ENCODE data around the gene UNKL.

UNKL gene

DNA sequence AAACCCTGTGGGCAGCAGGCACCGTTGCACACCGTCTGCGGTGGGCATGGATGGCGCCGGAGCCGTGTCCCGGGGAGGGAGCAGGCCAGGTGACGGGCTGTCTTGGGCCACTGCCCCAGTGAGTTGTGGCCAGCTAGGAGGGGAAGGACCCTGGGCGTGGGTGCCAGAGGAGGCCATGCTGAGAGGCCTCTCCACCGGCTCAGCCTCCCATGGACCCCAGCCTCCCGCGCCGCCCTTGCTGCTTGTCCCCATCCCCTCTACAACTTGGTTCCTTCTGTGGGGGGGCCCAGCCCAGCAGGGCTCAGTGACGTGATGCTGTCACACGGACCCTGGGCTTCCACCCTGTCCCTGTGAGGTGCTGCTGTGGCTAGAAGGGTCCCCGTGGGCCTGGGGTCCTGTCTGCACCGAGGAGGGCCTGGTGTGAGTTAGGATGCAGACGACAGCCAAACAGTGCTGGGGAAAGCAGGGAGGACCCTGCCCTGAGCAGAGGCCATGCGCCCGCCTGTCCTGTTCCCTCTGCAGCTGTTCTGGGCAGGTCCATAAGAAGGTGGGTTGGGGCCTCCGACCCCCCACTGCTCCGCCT lies 93.8 kb downstream of the UNKL start:
- CTCF ChIA-PET, result no interaction called here
- POLR2A ChIA-PET, result no interaction called here
- no peak overlapping the region for H3K4me3 ChIP-seq (ENCODE audit: low read depth, low read length)
- TF ChIP-seq, protein P1, sequence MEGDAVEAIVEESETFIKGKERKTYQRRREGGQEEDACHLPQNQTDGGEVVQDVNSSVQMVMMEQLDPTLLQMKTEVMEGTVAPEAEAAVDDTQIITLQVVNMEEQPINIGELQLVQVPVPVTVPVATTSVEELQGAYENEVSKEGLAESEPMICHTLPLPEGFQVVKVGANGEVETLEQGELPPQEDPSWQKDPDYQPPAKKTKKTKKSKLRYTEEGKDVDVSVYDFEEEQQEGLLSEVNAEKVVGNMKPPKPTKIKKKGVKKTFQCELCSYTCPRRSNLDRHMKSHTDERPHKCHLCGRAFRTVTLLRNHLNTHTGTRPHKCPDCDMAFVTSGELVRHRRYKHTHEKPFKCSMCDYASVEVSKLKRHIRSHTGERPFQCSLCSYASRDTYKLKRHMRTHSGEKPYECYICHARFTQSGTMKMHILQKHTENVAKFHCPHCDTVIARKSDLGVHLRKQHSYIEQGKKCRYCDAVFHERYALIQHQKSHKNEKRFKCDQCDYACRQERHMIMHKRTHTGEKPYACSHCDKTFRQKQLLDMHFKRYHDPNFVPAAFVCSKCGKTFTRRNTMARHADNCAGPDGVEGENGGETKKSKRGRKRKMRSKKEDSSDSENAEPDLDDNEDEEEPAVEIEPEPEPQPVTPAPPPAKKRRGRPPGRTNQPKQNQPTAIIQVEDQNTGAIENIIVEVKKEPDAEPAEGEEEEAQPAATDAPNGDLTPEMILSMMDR (IDR thresholded peaks at IDR 0.05; ENCODE audit: insufficient read depth, low read length, missing control alignments), result no peak
- no peak for DNase-seq (ENCODE audit: low read depth, low spot score)

DNA sequence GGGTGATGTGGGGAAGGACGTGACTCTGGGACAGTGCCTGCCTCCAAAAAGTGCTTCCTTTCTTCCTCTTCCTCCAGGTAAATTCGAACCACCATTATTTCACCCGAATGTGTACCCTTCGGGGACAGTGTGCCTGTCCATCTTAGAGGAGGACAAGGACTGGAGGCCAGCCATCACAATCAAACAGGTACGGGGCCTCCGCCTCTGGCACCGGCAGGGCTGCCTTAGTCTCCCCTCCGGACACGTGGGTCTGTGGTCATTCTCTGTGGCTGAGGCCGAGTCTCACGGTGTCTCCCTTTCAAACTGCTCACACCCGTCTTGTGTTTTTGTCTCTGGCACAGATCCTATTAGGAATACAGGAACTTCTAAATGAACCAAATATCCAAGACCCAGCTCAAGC lies 94.4 kb downstream of the UNKL start:
- DNase-seq (ENCODE audit: low read depth, low spot score), result no peak
- H3K4me3 ChIP-seq (ENCODE audit: low read depth, low read length), result no peak overlapping the region
- ChIA-PET POLR2A (no interaction called here), CTCF (no interaction called here)
- TF ChIP-seq, protein P1 (IDR thresholded peaks at IDR 0.05; ENCODE audit: insufficient read depth, low read length, missing control alignments), result no peak

DNA sequence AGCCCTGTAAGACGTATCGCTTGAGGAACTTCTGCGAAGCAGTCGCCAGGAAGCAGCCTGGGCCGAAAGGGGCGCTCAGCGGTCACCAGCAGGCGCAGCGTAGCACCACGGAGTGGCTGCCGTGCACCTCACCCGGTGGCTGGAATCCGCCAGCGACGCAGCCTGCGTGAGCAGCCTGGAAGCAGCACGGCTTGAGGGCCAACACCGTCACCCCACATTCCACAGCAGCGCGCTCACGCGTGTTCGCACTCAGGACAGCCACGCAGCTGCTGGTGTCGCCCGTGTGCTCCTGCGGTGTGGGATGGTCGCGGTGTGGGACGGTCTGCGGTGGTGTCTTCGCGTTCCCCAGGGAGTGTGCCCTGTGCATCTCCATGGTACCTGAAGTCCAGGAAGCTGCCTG lies 95.5 kb downstream of the UNKL start:
- H3K4me3 ChIP-seq (ENCODE audit: low read depth, low read length), result no peak overlapping the region
- DNase-seq (ENCODE audit: low read depth, low spot score), result no peak
- ChIA-PET CTCF (interaction anchor here (1.0 kb wide), 1 partner anchor 50 kb away, joined by 3 read pairs; no protein-coding TSS in a partner anchor), POLR2A (no interaction called here)
- TF ChIP-seq, protein P1 (IDR thresholded peaks at IDR 0.05; ENCODE audit: insufficient read depth, low read length, missing control alignments), result no peak

DNA sequence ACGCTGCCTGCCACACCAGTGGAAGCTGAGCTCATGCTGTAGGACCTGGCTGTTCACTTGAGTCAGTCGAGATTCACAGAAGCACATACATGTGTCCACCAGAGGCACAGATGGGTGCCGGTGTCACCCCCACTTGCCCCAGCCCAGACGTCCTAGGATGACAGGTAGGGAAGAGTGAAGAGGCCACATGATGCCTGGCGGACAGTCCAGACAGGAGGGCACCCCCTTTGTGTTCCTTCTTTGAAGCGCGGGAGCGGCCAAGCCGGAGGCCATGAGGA lies 96.3 kb downstream of the UNKL start:
- TF ChIP-seq, protein P1 (IDR thresholded peaks at IDR 0.05; ENCODE audit: insufficient read depth, low read length, missing control alignments), result no peak
- CTCF ChIA-PET, result interaction anchor here (1.2 kb wide), 1 partner anchor 8 kb away, joined by 3 read pairs; no protein-coding TSS in a partner anchor
- no peak for DNase-seq (ENCODE audit: low read depth, low spot score)
- POLR2A ChIA-PET, result no interaction called here
- no peak overlapping the region for H3K4me3 ChIP-seq (ENCODE audit: low read depth, low read length)

DNA sequence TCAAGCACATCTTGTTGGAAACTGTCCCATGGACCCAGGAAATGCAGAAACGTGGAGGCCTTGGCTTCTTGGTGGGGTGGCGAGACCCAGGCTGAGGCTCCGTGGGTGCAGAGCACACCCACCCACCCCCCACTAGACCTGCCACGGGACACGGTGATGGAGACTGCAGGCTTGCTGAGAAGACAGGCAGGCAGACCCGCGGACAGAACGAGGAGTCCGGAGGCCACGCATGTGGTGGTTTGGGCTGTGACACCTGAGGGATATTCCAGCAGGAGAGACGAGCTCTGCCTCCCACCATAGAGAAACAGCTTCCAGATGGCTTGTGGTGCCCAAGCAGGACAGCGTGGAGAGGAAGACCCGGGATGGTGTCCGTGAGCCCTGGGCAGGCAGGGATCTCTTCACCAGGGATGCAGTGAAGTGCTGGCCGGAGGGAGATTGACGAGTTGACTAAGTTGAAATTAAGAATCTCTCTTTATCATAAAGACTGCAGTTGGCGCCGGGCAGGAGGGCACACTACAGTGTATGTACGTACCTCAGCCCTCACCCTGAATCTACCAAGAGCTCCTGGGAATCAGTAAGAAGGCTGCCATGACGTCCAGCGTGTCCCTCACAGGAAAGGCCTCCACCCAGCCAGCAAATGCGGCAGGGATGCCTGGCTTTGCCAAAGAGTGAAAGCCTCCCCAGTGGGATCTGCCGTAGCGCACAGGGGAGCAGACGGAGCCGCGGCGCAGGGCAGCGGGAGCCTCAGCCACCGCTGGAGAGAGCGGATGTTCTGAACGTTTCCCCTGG lies 96.8 kb downstream of the UNKL start:
- TF ChIP-seq, protein P1 (IDR thresholded peaks at IDR 0.05; ENCODE audit: insufficient read depth, low read length, missing control alignments), result no peak
- H3K4me3 ChIP-seq (ENCODE audit: low read depth, low read length), result no peak overlapping the region
- no peak for DNase-seq (ENCODE audit: low read depth, low spot score)
- ChIA-PET CTCF (interaction anchor here (1.2 to 7.3 kb wide), 2 partner anchors 9 to 17 kb away, joined by 3 to 30 read pairs; no protein-coding TSS in a partner anchor), POLR2A (interaction anchor here (0.6 to 1.2 kb wide), 2 partner anchors 8 to 31 kb away, joined by 3 read pairs; no protein-coding TSS in a partner anchor)

DNA sequence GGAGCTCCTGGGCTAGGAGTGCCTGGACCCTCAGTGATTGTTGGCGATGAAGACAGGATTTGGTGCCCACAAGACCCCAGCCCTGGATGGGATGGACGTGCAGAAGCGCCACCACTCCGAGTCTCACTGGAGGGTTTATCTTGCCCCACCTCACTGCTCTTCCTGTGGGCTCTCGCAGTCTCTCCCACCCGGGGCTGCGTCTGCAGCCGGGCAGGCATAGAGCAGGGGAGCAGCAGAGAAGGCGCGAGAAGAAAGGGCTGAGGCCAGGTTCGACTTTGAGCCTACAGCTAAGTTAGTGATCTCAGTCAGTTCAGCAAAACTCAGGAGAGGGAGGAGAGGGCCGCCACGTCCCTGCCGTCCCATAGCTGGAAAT lies 98.5 kb downstream of the UNKL start:
- H3K4me3 ChIP-seq (ENCODE audit: low read depth, low read length), result no peak overlapping the region
- DNase-seq (ENCODE audit: low read depth, low spot score), result no peak
- POLR2A ChIA-PET, result no interaction called here
- CTCF ChIA-PET, result interaction anchor here (0.8 to 7.3 kb wide), 2 partner anchors 16 to 34 kb away, joined by 3 to 30 read pairs; no protein-coding TSS in a partner anchor
- TF ChIP-seq, protein P1 (IDR thresholded peaks at IDR 0.05; ENCODE audit: insufficient read depth, low read length, missing control alignments), result no peak
